Activated CD8-positive, alpha-beta memory T cell treated with anti-CD3 and anti-CD28 coated beads for 1 hour (primary cell): ENCODE data around the gene GZMH.
"Not testable (repeated sequence)": the region's sequence is repeated elsewhere in the genome, so short reads cannot be mapped to it uniquely, and the experiment has no call there.

Experiments
- DNase-seq, 2 donors: peaks; one replicate each; pipeline ENCODE4 v3.0.0-alpha.2; 2020; ENCODE audit warnings: low read depth in 1 of 2; ENCODE audit errors: extremely low read depth in 1 of 2

Gene GZMH

GRCh38 chr14:24609655-24610344 lies at the start of gene GZMH:
GZMH (minus strand) TSS chr14:24609685; CDS start chr14:24609613, 72 bp downstream.
- no peak for DNase-seq

DNA sequence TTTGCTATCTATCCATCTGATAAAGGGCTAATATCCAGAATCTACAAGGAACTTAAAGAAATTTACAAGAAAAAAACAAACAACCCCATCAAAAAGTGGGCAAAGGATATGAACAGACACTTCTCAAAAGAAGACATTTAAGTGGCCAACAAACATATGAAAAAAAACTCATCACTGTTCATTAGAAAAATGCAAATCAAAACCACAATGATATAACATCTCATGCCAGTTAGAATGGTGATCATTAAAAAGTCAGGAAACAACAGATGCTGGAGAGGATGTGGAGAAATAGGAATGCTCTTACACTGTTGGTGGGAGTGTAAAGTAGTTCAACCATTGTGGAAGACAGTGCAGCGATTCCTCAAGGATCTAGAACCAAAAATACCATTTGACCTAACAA lies 38.9 kb upstream of the GZMH start:
- not testable (repeated sequence) for DNase-seq

DNA sequence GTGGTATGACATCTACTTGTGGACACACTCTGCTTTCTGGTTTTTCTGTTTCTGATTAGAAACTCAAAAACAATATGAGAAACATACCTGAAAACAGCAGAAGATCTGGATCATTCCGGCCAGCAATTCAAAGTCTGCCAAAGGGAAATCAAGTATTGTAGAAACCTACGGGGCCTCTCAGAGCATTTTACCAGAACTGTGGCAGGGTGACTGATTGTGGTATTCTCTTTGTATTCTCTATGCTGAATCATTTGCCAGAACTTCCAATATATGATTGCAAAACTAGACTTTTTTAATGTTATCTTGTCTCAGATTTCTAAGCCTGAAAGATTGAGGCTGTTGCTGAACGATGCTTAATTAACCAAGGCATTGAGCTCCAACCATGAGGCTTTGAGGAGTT lies 30.4 kb upstream of the GZMH start:
- no peak for DNase-seq

GRCh38 chr14:24639270-24639669 lies 29.8 kb upstream of the GZMH start:
- DNase-seq, result no peak

DNA sequence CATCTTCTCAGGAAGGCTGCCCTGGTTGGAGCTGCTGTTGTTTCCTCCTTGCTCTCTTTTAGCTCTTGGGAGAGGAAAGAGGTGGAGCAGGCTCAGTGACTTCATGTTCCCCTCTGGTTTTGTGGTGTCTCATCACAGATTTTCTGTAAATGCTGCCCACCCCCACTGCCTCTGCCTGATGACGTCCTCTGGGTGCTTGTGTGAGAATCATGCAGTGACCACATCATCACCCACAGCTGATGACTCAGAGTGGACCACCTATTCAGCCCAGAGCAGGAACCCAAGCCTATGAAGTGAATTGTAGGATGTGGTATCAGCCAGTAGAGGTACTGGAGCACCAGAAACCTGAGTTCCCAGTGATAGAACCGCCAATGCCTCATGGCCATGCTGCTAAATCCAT lies 24.7 kb upstream of the GZMH start, which contains the start of gene GZMB:
Gene GZMB (minus strand): TSS at position 33 of the 400 bp plus-strand sequence. CDS start 30 bp downstream, at position 3.
- DNase-seq, result peak; percentile 27 to 32

DNA sequence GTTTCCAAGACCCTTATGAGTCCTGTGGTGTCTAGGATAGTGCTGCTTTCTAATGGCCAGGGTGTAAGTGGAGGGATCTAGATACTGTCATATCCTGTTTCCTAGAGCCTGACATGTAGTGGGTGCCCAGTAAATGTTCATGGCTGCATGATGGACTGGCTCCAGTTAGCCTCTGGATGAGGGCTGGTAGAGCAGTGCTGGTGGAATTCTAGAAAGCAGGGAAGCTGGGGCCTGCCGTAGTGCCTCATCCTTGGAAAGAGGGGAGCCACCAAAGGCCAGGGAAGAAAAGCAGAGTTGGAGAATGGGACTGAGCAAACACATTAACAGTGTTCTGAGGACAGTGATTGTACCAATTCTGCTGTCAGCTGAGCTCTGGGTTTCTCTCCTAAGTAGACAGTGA lies 23.9 kb upstream of the GZMH start:
- no peak for DNase-seq

GRCh38 chr14:24632761-24633160 lies 23.3 kb upstream of the GZMH start:
- DNase-seq, result no peak

DNA sequence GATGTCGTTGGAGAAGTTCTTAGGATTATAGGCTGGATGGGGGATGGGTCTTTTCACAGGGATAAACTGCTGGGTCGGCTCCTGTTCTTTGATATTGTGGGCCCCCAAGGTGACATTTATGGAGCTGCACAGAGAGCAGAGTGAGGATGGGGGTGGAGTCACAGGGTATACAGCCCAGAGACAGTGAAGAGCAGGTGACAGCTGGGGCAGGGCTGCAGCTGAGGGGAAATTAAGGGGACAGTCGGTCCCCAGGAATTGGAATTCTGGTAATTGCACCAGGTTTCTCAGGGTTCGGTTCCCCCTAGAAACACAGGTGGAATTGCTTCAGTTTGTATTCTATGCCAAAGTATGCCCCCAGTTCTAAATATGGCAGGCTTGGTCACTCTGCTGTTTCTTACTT lies 22.9 kb upstream of the GZMH start:
- no peak for DNase-seq

DNA sequence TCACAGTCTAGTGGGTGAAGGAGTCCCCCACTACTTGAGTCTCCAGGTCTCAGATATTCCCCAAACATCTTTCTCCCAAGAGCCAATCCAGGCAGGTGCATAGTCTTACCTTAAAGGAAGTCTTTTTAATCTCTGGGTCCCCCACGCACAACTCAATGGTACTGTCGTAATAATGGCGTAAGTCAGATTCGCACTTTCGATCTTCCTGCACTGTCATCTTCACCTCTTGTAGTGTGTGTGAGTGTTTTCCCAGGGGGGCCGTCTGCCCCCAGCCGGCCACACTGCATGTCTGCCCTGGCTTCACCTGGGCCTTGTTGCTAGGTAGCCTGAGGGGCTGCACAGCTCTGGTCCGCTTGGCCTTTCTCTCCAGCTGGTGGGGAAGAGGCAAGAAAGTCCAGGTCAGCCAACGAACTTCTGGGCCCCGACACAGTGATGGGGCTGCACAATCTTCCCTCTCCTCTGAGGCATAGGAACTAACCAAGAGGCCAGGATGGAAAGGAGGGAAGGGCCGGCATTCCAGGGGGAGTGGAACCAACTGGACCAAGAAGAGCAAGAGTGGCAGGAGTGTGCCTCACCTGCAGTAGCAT lies 22.4 kb upstream of the GZMH start:
- DNase-seq, result no peak

DNA sequence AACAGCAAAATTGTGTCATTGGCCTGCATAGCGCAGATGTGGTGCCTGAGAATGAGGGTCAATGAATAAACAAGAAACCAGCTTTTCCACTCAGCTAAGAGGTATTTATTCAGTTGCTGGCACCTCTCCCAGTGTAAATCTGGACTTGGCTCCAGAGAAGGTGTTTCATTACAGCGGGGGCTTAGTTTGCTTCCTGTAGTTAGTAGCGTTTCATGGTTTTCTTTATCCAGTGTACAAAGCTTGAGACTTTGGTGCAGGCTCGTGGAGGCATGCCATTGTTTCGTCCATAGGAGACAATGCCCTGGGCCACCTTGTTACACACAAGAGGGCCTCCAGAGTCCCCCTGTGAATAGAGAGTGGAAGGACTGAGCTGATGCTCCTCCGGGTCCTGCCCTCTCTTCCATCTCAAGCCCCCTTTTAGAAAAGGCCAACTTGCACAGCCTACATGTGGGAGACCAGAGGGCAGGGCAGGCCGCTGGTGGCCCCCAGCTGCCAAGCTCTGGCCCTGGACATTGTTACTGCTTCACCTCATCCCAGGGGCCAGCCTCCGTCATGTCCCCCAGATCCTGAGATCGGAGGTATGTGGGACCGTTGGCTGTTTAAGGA lies 21.5 kb upstream of the GZMH start:
- DNase-seq, result no peak

GRCh38 chr14:24630087-24630871 lies 20.8 kb upstream of the GZMH start:
- DNase-seq, result no peak

GRCh38 chr14:24629521-24629920 lies 20.0 kb upstream of the GZMH start:
- no peak for DNase-seq

- DNase-seq, result no peak
These were observed 4.3 kb upstream of the GZMH start for GRCh38 chr14:24613747-24614146.

DNA sequence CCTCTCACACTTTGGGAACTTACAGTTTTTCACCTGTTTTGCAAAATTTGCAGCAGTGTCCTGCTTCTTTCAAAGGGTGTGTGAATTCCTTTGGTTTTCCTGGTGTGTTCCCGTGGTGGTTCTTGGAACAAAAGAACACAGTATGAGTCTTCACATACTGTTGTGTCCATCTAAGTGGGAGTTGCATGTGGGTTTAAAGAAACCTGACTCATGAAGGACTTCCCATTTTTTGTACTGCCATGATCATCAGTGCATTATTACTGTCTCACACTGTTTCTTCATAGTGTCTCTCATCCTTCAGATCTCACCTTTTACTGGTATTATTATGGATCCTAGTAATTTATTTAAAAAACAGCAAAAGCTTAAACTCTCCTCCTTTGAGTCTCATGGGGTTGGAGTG lies 3.8 kb upstream of the GZMH start:
- DNase-seq, result no peak

- DNase-seq, result no peak
These were observed 2.7 kb upstream of the GZMH start for GRCh38 chr14:24612196-24612595.

DNA sequence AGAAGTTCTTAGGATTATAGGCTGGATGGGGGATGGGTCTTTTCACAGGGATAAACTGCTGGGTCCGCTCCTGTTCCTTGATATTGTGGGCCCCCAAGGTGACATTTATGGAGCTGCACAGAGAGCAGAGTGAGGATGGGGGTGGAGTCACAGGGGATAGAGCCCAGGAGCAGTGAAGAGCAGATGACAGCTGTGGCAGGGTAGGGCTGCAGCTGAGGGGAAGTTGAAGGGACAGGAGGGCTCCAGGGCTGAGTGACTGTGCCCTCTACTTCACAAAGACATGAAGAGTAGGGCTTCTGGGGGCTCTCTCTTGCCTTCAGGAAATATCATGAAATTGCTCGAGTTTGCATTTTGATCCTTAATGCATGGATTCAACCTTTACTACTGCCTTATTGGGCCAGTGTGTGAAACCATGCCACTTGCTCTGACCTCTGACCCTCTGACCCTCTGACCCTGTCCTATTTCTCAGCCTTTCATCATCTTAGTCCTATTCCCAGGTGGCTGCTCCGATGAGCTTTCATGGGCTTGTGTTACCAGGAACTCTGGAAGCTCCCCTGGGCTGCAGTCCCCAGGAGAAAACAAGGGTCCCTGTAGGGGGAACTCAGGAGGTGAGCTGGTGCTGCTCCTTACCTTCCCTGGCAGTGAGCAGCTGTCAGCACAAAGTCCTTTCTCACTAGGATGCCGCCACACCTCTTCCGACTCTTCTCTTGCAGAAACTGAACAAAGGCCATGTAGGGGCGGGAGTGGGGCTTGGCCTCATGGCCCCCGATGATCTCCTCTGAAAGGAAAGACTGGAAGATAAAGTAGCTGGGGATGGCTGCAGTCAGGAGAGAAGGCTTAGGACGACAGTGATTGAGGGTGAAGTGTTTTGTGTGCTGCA lies 1.6 kb downstream of the GZMH start:
- no peak for DNase-seq

DNA sequence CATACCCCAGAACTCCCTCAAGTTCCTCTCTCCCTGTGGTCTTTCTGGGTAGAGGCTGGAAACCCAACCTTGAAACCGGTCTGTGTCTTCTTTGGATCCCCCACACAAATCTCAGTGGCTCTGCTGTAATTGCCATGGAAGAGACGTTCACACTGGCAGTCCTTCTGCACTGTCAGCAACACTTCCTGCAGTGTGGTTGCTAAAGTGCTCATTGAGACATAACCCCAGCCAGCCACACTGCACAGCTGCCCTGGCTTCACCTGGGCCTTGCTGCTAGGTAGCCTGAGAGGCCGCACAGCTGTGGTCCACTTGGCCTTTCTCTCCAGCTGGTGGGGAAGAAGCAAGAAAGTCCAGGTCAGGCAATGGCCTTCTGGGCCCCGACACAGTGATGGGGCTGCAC lies 2.4 kb downstream of the GZMH start:
- DNase-seq, result no peak

DNA sequence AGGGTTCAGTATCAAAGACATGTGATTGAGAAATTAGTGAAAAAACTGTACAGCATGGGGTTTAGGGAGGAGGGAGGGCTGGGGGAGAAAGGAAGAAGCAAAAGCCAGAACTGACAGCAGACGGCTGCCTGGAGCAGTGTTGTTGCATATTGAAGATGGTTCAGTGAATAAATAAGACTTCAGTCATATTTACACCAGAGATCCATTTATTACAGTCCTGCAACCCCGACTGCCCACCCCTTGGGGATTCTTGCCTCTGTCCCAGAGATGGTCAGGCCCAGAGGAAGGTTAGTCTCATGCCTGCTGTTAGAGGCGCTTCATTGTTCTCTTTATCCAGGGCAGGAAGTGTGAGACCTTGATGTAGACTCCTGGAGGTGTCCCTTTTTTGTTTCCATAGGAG lies 3.2 kb downstream of the GZMH start:
- no peak for DNase-seq

DNA sequence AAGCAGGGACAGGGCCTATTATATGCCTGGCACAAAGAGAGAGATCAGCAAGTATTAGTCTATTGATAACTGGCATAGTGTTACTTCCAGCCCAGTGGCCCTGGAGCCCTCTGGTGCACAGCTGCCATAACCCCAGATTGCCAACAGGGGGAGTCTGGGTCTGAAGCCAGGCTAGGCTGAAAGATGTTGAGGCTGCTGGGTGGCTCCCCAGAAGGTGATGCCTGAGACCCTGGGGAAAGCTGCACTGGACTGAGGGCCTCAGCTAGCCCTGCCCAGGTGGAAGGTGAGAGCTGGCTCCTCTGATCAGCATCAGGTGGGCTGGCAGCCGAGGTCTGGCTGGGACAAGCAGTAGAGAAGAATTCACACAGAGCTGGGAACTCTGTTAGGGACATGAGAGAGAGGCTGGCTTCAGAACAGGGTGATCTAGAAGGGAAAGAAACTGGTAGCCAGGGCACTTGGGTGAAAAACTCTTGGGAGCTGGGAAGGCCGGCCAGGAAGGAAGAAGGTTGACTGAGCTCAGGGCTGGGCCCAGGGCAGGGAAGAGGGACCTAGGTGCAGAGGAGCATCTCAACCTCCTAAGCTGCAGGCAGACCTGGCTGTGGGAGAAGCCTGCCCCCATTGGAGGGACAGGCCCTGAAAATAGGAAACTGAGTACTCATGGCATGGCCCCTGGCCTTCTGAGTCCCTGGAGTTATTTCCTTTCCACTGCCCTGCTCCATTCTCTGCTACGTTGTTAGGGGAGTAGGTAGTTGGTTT lies 3.9 kb downstream of the GZMH start:
- peak; percentile 11 to 38 for DNase-seq

DNA sequence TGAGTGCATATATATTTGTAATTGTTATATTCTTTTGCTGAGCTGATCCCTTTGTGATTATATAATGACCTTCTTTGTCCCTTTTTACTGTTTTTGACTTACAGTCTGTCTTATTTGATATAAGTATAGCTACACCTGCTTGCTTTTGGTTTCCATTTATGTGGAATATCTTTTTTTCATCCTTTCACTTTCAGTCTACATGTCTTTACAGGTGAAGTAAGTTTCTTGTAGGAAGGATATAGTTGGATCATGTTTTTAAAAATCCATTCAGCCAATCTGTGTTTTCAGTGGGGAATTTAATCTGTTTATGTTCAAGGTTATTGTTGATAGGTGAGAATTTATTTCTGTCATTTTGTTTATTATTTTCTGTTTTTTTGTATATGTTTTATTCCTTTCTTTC lies 12.1 kb downstream of the GZMH start:
- DNase-seq, result no peak
